A549 (cell line): ENCODE measurements around the gene ATG9A. TPM values are rescaled to one million over a fixed set of nuclear protein-coding genes. Genes with fewer than 3 reads are reported as not detected.

ENCODE experiments used
- ATAC-seq, 2 experiments: fragments of 200-7000 bp in 1 of 2; fragments of >200 bp in 1 of 2; cut with Nextera tagmentation in 1 of 2; cut with Tn5 transposase in 1 of 2; 3 replicates each; pipeline versions ENCODE4 v1.8.0 to v1.9.1; 2018 to 2020; ENCODE audit warnings: mild to moderate bottlenecking in 1 of 2, moderate library complexity in 1 of 2
- CTCF ChIA-PET: fragments of 300-600 bp; sonication (Branson Sonifier 250); formaldehyde crosslinking; extraction: SDS; loops from one replicate; lab custom pipeline; 2021; ENCODE audit warnings: antibody characterized with exemption, inconsistent platforms; lab: Yijun Ruan, JAX
- POLR2A ChIA-PET: fragments of 350-600 bp; formaldehyde crosslinking; extraction: SDS; loops from one replicate; lab custom pipeline; 2021; ENCODE audit warnings: antibody characterized with exemption, inconsistent platforms; lab: Yijun Ruan, JAX
- DNase-seq, 2 experiments: peaks; one replicate each; pipeline versions ENCODE4 v3.0.0 to v3.0.0-alpha.2; 2011 to 2016; ENCODE audit warnings: low read depth in 1 of 2, low spot score in 1 of 2
- FAIRE-seq: peaks from 2 replicates; lab custom pipeline; 2011; peaks lifted over from hg19 to GRCh38; lab: Jason Lieb, UNC
- H3K27ac ChIP-seq, 2 experiments: fragments of >200 bp; sonication (Bioruptor Twin); formaldehyde crosslinking; 3 replicates each; pipeline ENCODE4 v1.5.1; 2016 to 2017
- H3K4me1 ChIP-seq: fragments of >200 bp; sonication (Bioruptor Twin); formaldehyde crosslinking; 3 replicates; pipeline ENCODE4 v1.6.1; 2016
- H3K4me2 ChIP-seq: fragments of >200 bp; sonication (Bioruptor Twin); formaldehyde crosslinking; 3 replicates; pipeline ENCODE4 v1.6.1; 2016
- H3K4me3 ChIP-seq: fragments of >200 bp; sonication (Bioruptor Twin); formaldehyde crosslinking; 3 replicates; pipeline ENCODE4 v1.5.1; 2016
- H3K9me3 ChIP-seq: fragments of >200 bp; sonication (Bioruptor Twin); formaldehyde crosslinking; 3 replicates; pipeline ENCODE4 v1.6.1; 2016
- ATOH8 ChIP-seq: fragments of 250-450 bp; sonication (Bioruptor Pico); IDR thresholded peaks from 2 replicates; pipeline ENCODE4 v1.5.0; 2020; ENCODE audit warnings: low read depth, mild to moderate bottlenecking, moderate library complexity
- BCL3 ChIP-seq: fragments of >200 bp; sonication (Bioruptor Twin); formaldehyde crosslinking; IDR thresholded peaks from 3 replicates; pipeline ENCODE4 v1.6.1; 2016
- CHD4 ChIP-seq: fragments of 200-600 bp; sonication (generic); IDR thresholded peaks from 2 replicates; pipeline ENCODE4 v1.6.1; 2016; ENCODE audit warnings: antibody characterized with exemption, mild to moderate bottlenecking, borderline replicate concordance
- E2F6 ChIP-seq: IDR thresholded peaks from 2 replicates; pipeline ENCODE4 v1.6.1; 2012; ENCODE audit warnings: low read depth, borderline replicate concordance
- EHMT2 ChIP-seq: fragments of 200-600 bp; sonication (generic); IDR thresholded peaks from 2 replicates; pipeline ENCODE4 v1.6.1; 2016; ENCODE audit warnings: antibody characterized with exemption, low read depth, mild to moderate bottlenecking, moderate library complexity
- ELK1 ChIP-seq: fragments of 150-350 bp; IDR thresholded peaks from 2 replicates; pipeline ENCODE4 v1.6.1; 2014; ENCODE audit warnings: low read depth, mild to moderate bottlenecking, low read length
- FOSL2 ChIP-seq, 2 experiments: fragments of 450-650 bp in 1 of 2; fragments of >200 bp in 1 of 2; sonication (Bioruptor Twin) in 1 of 2; formaldehyde crosslinking; IDR thresholded peaks; 2 replicates each; pipeline versions ENCODE4 v1.5.0 to v1.6.1; 2016 to 2020; ENCODE audit warnings: mild to moderate bottlenecking in 1 of 2, moderate library complexity in 1 of 2
- FOXS1 ChIP-seq: fragments of 250-450 bp; sonication (Bioruptor Pico); IDR thresholded peaks from 2 replicates; pipeline ENCODE4 v1.5.0; 2020; ENCODE audit warnings: mild to moderate bottlenecking, moderate library complexity
- GATA3 ChIP-seq: IDR thresholded peaks from 2 replicates; pipeline ENCODE4 v1.6.1; 2012; ENCODE audit warnings: borderline replicate concordance
- HES2 ChIP-seq: fragments of >200 bp; sonication (Bioruptor Twin); formaldehyde crosslinking; IDR thresholded peaks from 2 replicates; pipeline ENCODE4 v1.6.1; 2016
- HEYL ChIP-seq: fragments of 250-450 bp; sonication (Bioruptor Pico); IDR thresholded peaks from 2 replicates; pipeline ENCODE4 v1.8.0; 2021; ENCODE audit warnings: mild to moderate bottlenecking, moderate library complexity
- HOXB5 ChIP-seq: fragments of 250-450 bp; sonication (Bioruptor Pico); IDR thresholded peaks from 2 replicates; pipeline ENCODE4 v1.5.0; 2020; ENCODE audit warnings: mild to moderate bottlenecking, moderate library complexity
- KDM5A ChIP-seq: fragments of 200-600 bp; sonication (generic); IDR thresholded peaks from 2 replicates; pipeline ENCODE4 v1.6.1; 2016; ENCODE audit warnings: antibody characterized with exemption, mild to moderate bottlenecking
- MAZ ChIP-seq: fragments of 150-350 bp; IDR thresholded peaks from 2 replicates; pipeline ENCODE4 v1.6.1; 2014; ENCODE audit warnings: antibody characterized with exemption, low read depth, low read length, borderline replicate concordance
- NR3C1 ChIP-seq: fragments of >200 bp; sonication (Bioruptor Twin); formaldehyde crosslinking; IDR thresholded peaks from 3 replicates; pipeline ENCODE4 v1.6.1; 2017
- PBX3 ChIP-seq: IDR thresholded peaks from 2 replicates; pipeline ENCODE4 v1.6.1; 2012
- PHF8 ChIP-seq: fragments of 200-600 bp; sonication (generic); IDR thresholded peaks from 2 replicates; pipeline ENCODE4 v1.6.1; 2016; ENCODE audit warnings: low read depth, mild to moderate bottlenecking, antibody characterized with exemption, moderate library complexity, borderline replicate concordance
- POLR2AphosphoS2 ChIP-seq: conservative IDR thresholded peaks from 2 replicates; pipeline ENCODE4 v1.6.1; 2012; ENCODE audit warnings: low read length, improper control_type of control experiment, inconsistent platforms
- RAD21 ChIP-seq, 2 experiments: fragments of >200 bp in 1 of 2; sonication (Bioruptor Twin) in 1 of 2; formaldehyde crosslinking in 1 of 2; IDR thresholded peaks in 1 of 2; conservative IDR thresholded peaks in 1 of 2; 2 replicates in 1 of 2; 3 replicates in 1 of 2; pipeline ENCODE4 v1.6.1; 2012 to 2018; ENCODE audit warnings: inconsistent platforms in 1 of 2
- REST ChIP-seq: fragments of 200-600 bp; sonication (generic); IDR thresholded peaks from 2 replicates; pipeline ENCODE4 v1.6.1; 2016; ENCODE audit warnings: antibody characterized with exemption, mild to moderate bottlenecking, moderate library complexity
- SREBF2 ChIP-seq: fragments of 450-650 bp; IDR thresholded peaks from 2 replicates; pipeline ENCODE4 v1.6.1; 2014; ENCODE audit warnings: mild to moderate bottlenecking, moderate library complexity
- TP53 ChIP-seq: fragments of 250-450 bp; sonication (Bioruptor Pico); IDR thresholded peaks from 2 replicates; pipeline ENCODE4 v1.5.0; 2021; ENCODE audit warnings: mild to moderate bottlenecking, moderate library complexity
- USF2 ChIP-seq: fragments of 450-650 bp; IDR thresholded peaks from 2 replicates; pipeline ENCODE4 v1.6.1; 2014; ENCODE audit warnings: antibody characterized with exemption
- ZC3H11A ChIP-seq: fragments of 450-650 bp; IDR thresholded peaks from 2 replicates; pipeline ENCODE4 v1.6.1; 2014; ENCODE audit warnings: antibody characterized with exemption, mild to moderate bottlenecking
- ZNF302 ChIP-seq: fragments of 250-450 bp; sonication (Bioruptor Pico); IDR thresholded peaks from 2 replicates; pipeline ENCODE4 v1.9.0; 2021; ENCODE audit warnings: inconsistent platforms, mild to moderate bottlenecking, moderate library complexity
- ZSCAN20 ChIP-seq: fragments of 250-450 bp; sonication (Bioruptor Pico); IDR thresholded peaks from 2 replicates; pipeline ENCODE4 v1.8.0; 2022; ENCODE audit warnings: mild to moderate bottlenecking, moderate library complexity
- WGBS: methylation state at CpG from one replicate; pipeline ENCODE4 v1.1.6; 2017; ENCODE audit errors: missing lambda C conversion rate; 5-methylcytosine and 5-hydroxymethylcytosine counted together
- polyA plus RNA-seq, 4 experiments: library from polyadenylated mRNA; depleted of rRNA in 3 of 4; stranded (reverse); fragments of >200 nt; fragmentation: RNase III in 1 of 4; extraction: RNeasy Plus Mini Kit Qiagen cat#74134 plus additional on column Dnase treatment in 1 of 4; gene quantifications; 2 replicates in 3 of 4; 3 replicates in 1 of 4; pipeline ENCODE4 v1.2.3, GENCODE V29; 2011 to 2017

The ATG9A gene
- polyA plus RNA-seq, 2 of the 4 experiments (the other 2 are of a cell fraction), result 41.9 to 75.2 TPM

GRCh38 chr2:219272356-219272755 lies 42.9 kb upstream of the ATG9A start:
- no peak overlapping the region for H3K4me3 ChIP-seq
- no peak for TF ChIP-seq KDM5A
- no peak for TF ChIP-seq HOXB5 (CRISPR knock-in tag)
- TF ChIP-seq FOXS1 (CRISPR knock-in tag), result no peak
- no peak for TF ChIP-seq REST
- no peak for TF ChIP-seq CHD4
- TF ChIP-seq EHMT2, result no peak
- TF ChIP-seq RAD21 (conservative IDR thresholded peaks at IDR 0.05 in 1 of 2, IDR thresholded peaks at IDR 0.05 in 1 of 2), result no peak
- no peak for TF ChIP-seq PBX3
- no peak for TF ChIP-seq HEYL (CRISPR knock-in tag)
- TF ChIP-seq NR3C1, result no peak
- no peak for TF ChIP-seq HES2
- no peak for TF ChIP-seq TP53 (CRISPR knock-in tag)
- no peak for TF ChIP-seq ELK1
- TF ChIP-seq FOSL2 (IDR thresholded peaks at IDR 0.05), result no peak
- no peak for TF ChIP-seq FOSL2 (CRISPR knock-in tag; IDR thresholded peaks at IDR 0.05)
- no peak for TF ChIP-seq MAZ
- TF ChIP-seq BCL3, result no peak
- TF ChIP-seq SREBF2, result no peak
- H3K4me1 ChIP-seq, result peaks cover 69% of the 10 kb centered on the region
- DNase-seq (peak in 1 of 2 experiments; percentile 35), ATAC-seq (no peak), FAIRE-seq (no peak)
- ChIA-PET CTCF (interaction anchor here (0.9 to 16.2 kb wide), 3 partner anchors 11 to 23 kb away, joined by 3 to 540 read pairs (median 214); partner anchors contain the start of genes TUBA4A and TUBA4B), POLR2A (interaction anchor here (0.7 to 2.8 kb wide), 4 partner anchors 19 to 54 kb away, joined by 7 to 65 read pairs (median 26); partner anchors contain the start of genes ABCB6, TUBA4A and TUBA4B)
- H3K9me3 ChIP-seq, result no peaks in the 10 kb centered on the region
- H3K4me2 ChIP-seq, result peak overlapping the region; percentile 95
- peak overlapping the region; percentile 96 to 99 for H3K27ac ChIP-seq
- WGBS, result 86% methylated on average over 4 of the region's 4 CpGs

GRCh38 chr2:219271021-219271420 lies 41.6 kb upstream of the ATG9A start:
- H3K4me1 ChIP-seq, result peaks cover 61% of the 10 kb centered on the region
- ATAC-seq, result no peak
- peak overlapping the region; percentile 29 to 96; a peak in 5 of 6 replicates for H3K27ac ChIP-seq
- ChIA-PET POLR2A (interaction anchor here (0.9 kb wide), 1 partner anchor 18 kb away, joined by 11 read pairs; the partner anchor contains the start of gene TUBA4B), CTCF (interaction anchor here (1.3 to 4.6 kb wide), 6 partner anchors 10 to 53 kb away, joined by 3 to 24 read pairs (median 6); partner anchors contain the start of gene TUBA4A)
- no peak overlapping the region for H3K4me2 ChIP-seq
- no peak for FAIRE-seq
- DNase-seq, result no peak
- no peak overlapping the region for H3K4me3 ChIP-seq
- TF ChIP-seq E2F6, result no peak
- TF ChIP-seq ZSCAN20 (CRISPR knock-in tag), result no peak
- no peak for TF ChIP-seq GATA3
- TF ChIP-seq PHF8, result no peak
- no peak for TF ChIP-seq ATOH8 (CRISPR knock-in tag)
- no peak for TF ChIP-seq POLR2AphosphoS2
- TF ChIP-seq USF2, result no peak
- TF ChIP-seq ZC3H11A, result no peak
- no peak for TF ChIP-seq ZNF302 (CRISPR knock-in tag)
- 100% methylated on average over 2 of the region's 2 CpGs for WGBS
- no peaks in the 10 kb centered on the region for H3K9me3 ChIP-seq
